ENCODE results near the gene ISCU.

DNA sequence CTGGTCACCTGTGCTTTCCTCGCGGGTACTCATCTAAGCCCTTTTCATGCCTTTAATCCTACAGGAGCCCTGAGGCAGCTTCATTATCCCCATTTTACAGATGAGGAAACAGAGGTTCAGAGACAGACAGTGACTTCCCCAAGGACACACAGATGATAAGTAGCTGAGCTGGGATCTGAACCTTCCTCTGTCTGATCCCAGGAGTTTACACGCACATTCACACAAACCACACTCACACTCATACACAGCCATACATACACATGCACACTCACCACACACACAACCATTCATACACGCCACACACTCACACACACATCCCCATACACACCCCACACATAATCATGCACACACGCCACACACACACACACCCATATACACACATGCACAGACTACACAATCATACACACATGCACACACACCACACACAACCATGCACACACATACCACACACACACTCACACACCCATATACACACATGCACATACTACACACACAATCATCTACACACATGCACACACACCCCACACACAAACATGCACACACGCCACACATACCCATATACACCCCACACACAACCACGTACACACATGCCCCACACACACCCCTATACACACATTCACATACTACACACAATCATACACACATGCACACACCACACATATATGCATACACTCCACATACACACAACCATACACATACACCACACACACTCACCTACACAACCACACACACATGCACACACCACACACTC lies 32.7 kb downstream of the ISCU start:
- no peak for TF ChIP-seq POLR2AphosphoS5 (IDR thresholded peaks at IDR 0.05; ENCODE audit: borderline replicate concordance, low read depth, low read length)
- no peak for TF ChIP-seq EZH2 (IDR thresholded peaks at IDR 0.05)

Measured in SK-N-MC (cell line).